Hepatocyte (in vitro differentiated cells): Measurements from ENCODE around the gene HOXB3. TPM values are rescaled to one million over a fixed set of nuclear protein-coding genes. Genes with fewer than 3 reads are reported as not detected.
A peak's percentile ranks its signal among the peaks of the same experiment; 100 is the strongest.

Source experiments
- DNase-seq: peaks from one replicate; pipeline ENCODE4 v3.0.0-alpha.2; 2016; ENCODE audit warnings: low spot score
- H2AFZ ChIP-seq: fragments of 200-600 bp; sonication (generic); 2 replicates; pipeline ENCODE4 v1.6.0; 2016; ENCODE audit warnings: antibody characterized with exemption, mild to moderate bottlenecking
- H3K27ac ChIP-seq: fragments of 200-600 bp; sonication (generic); 2 replicates; pipeline ENCODE4 v1.5.1; 2016; ENCODE audit warnings: mild to moderate bottlenecking
- H3K27me3 ChIP-seq: fragments of 200-600 bp; sonication (generic); 2 replicates; pipeline ENCODE4 v1.6.1; 2016
- H3K36me3 ChIP-seq: fragments of 200-600 bp; sonication (generic); replicated peaks from 2 replicates; pipeline ENCODE4 v1.5.1; 2016; ENCODE audit warnings: low read depth; ENCODE audit not compliant: insufficient read depth
- H3K4me1 ChIP-seq: fragments of 200-600 bp; sonication (generic); 2 replicates; pipeline ENCODE4 v1.5.1; 2016; ENCODE audit warnings: mild to moderate bottlenecking, moderate library complexity; ENCODE audit not compliant: insufficient read depth
- H3K4me2 ChIP-seq: fragments of 200-600 bp; sonication (generic); 2 replicates; pipeline ENCODE4 v1.6.0; 2016
- H3K4me3 ChIP-seq: fragments of 200-600 bp; sonication (generic); 2 replicates; pipeline ENCODE4 v1.5.1; 2016; ENCODE audit warnings: mild to moderate bottlenecking
- H3K79me2 ChIP-seq: fragments of 200-600 bp; sonication (generic); 2 replicates; pipeline ENCODE4 v1.6.0; 2017; ENCODE audit warnings: mild to moderate bottlenecking
- H3K9me2 ChIP-seq: fragments of 200-600 bp; sonication (generic); replicated peaks from 2 replicates; pipeline ENCODE4 v1.6.0; 2017; ENCODE audit warnings: mild to moderate bottlenecking; ENCODE audit not compliant: insufficient read depth
- H3K9me3 ChIP-seq: fragments of 200-600 bp; sonication (generic); 2 replicates; pipeline ENCODE4 v1.5.1; 2016; ENCODE audit warnings: low read depth, mild to moderate bottlenecking
- H4K20me1 ChIP-seq: fragments of 200-600 bp; sonication (generic); 2 replicates; pipeline ENCODE4 v1.6.0; 2016; ENCODE audit warnings: mild to moderate bottlenecking; ENCODE audit not compliant: insufficient read depth, poor library complexity, severe bottlenecking
- EZH2 ChIP-seq: fragments of 200-600 bp; sonication (generic); IDR thresholded peaks from 2 replicates; pipeline ENCODE4 v1.6.1; 2016; ENCODE audit warnings: antibody characterized with exemption, mild to moderate bottlenecking, borderline replicate concordance
- EZH2phosphoT487 ChIP-seq: fragments of 200-600 bp; sonication (generic); IDR thresholded peaks from one replicate; pipeline ENCODE4 v1.6.1; 2018; ENCODE audit warnings: antibody characterized with exemption, mild to moderate bottlenecking, low read depth, moderate library complexity; ENCODE audit not compliant: unreplicated experiment, severe bottlenecking
- WGBS: methylation state at CpG from one replicate; pipeline ENCODE4 v1.1.6; 2016; ENCODE audit warnings: low lambda C conversion rate; ENCODE audit errors: missing lambda C conversion rate; 5-methylcytosine and 5-hydroxymethylcytosine counted together
- polyA plus RNA-seq: library from polyadenylated mRNA; unstranded; fragments of >200 nt; fragmentation: Nextera tagmentation; extraction: Ambion mirVana; gene quantifications from 2 replicates; pipeline ENCODE4 v1.2.1, GENCODE V29; 2016
- total RNA-seq: library from RNA; depleted of rRNA; stranded (reverse); fragments of >200 nt; gene quantifications from 2 replicates; pipeline ENCODE4 v1.2.3, GENCODE V29; 2014
- TF ChIP-seq, protein P1 (sequence below): fragments of 200-600 bp; sonication (generic); IDR thresholded peaks from 2 replicates; pipeline ENCODE4 v1.5.1; 2016; ENCODE audit warnings: antibody characterized with exemption, mild to moderate bottlenecking; ENCODE audit not compliant: poor library complexity

The HOXB3 gene
- total and polyA plus RNA-seq, 2 experiments from 2014 or later, result 1.8 to 5.9 TPM

DNA sequence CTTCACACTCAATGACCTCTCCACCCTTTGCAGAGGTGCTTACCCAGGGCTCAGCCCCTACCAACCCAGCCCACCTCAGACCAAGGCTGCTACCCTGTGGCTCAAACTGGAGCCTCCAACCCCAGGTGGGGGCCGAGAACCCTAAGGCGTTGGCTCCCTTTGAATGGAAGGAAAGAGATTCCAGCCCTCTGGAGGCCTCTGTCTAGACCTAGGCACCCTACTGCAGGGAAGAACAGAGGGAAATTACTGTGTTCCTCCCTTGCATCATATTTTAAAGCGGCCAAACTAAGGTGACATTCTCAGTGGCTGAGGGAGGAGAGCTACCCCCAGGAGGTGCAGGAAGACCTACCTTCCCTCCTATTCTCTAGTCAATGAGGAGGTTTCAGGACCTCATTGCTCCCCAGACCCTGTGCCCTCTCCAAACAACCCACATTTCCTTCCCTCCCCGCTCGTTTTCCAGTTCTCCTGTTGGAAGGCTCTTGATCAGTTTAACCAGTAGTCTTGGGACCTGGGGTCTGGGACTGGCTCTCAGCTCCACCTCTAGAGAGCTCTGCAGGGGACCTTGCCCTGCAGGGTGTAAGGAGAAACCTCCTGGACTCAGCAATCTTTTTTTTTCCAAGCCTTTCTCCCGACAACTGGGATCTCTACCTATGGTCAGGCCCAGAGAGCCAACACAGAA is 30.6 kb upstream of the HOXB3 start:
- Histone ChIP-seq H3K4me1 (peaks cover 15% of the 10 kb centered on the region), H3K9me3 (no peaks in the 10 kb centered on the region), H3K9me2 (no peaks in the 10 kb centered on the region), H3K4me2 (peak overlapping the region; percentile 74), H2AFZ (no peak overlapping the region), H4K20me1 (no peaks in the 10 kb centered on the region), H3K27ac (no peak overlapping the region), H3K79me2 (no peaks in the 10 kb centered on the region), H3K36me3 (no peaks in the 10 kb centered on the region), H3K4me3 (no peak overlapping the region), H3K27me3 (peaks cover 96% of the 10 kb centered on the region)
- DNase-seq, result no peak
- WGBS, result 34% methylated on average over 6 of the region's 6 CpGs
- TF ChIP-seq EZH2phosphoT487 (no peak), EZH2 (no peak)
- TF ChIP-seq, protein P1, sequence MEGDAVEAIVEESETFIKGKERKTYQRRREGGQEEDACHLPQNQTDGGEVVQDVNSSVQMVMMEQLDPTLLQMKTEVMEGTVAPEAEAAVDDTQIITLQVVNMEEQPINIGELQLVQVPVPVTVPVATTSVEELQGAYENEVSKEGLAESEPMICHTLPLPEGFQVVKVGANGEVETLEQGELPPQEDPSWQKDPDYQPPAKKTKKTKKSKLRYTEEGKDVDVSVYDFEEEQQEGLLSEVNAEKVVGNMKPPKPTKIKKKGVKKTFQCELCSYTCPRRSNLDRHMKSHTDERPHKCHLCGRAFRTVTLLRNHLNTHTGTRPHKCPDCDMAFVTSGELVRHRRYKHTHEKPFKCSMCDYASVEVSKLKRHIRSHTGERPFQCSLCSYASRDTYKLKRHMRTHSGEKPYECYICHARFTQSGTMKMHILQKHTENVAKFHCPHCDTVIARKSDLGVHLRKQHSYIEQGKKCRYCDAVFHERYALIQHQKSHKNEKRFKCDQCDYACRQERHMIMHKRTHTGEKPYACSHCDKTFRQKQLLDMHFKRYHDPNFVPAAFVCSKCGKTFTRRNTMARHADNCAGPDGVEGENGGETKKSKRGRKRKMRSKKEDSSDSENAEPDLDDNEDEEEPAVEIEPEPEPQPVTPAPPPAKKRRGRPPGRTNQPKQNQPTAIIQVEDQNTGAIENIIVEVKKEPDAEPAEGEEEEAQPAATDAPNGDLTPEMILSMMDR, result no peak

DNA sequence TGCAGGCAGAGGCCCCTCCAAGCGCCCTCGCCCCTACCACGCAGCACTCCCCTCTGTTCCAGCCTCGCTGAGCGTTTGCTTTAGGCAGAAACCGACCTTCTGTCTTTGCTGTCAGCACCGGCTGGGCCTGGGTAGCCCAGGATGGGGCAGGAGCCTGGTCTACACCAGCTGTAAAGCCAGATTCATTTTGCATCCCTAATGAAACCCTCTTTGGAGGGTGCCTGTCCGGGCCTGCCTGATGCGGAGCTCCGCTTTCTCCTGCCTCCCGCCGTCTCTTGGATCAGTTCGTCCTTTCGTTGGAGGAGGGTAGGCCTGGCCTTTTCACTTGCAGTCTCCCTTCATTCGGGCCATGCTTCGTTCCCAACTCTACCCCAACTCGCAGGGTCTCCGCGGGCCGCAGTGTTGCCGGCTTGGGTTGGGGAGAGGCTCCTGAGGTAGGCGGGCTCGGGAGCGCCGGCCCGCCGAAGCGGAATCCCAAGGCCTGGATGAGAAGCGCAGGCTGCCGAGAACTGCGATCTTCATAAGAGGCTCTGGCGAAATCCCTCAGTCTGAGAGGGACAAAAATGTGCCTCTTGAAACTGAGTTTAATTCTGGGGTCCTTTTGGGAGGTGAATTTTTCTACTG is 29.9 kb upstream of the HOXB3 start:
- DNase-seq, result no peak
- no peak overlapping the region for H3K4me3 ChIP-seq
- H3K27ac ChIP-seq, result no peak overlapping the region
- peak; percentile 81 for TF ChIP-seq EZH2
- TF ChIP-seq, protein P1, result no peak
- no peak for TF ChIP-seq EZH2phosphoT487
- no peaks in the 10 kb centered on the region for H3K79me2 ChIP-seq
- H4K20me1 ChIP-seq, result no peaks in the 10 kb centered on the region
- H3K9me2 ChIP-seq, result no peaks in the 10 kb centered on the region
- H3K4me2 ChIP-seq, result peak overlapping the region; percentile 74
- H3K9me3 ChIP-seq, result no peaks in the 10 kb centered on the region
- no peak overlapping the region for H2AFZ ChIP-seq
- H3K27me3 ChIP-seq, result peaks cover 96% of the 10 kb centered on the region
- 16% methylated on average over 32 of the region's 32 CpGs for WGBS
- H3K4me1 ChIP-seq, result peaks cover 9% of the 10 kb centered on the region
- H3K36me3 ChIP-seq, result no peaks in the 10 kb centered on the region

DNA sequence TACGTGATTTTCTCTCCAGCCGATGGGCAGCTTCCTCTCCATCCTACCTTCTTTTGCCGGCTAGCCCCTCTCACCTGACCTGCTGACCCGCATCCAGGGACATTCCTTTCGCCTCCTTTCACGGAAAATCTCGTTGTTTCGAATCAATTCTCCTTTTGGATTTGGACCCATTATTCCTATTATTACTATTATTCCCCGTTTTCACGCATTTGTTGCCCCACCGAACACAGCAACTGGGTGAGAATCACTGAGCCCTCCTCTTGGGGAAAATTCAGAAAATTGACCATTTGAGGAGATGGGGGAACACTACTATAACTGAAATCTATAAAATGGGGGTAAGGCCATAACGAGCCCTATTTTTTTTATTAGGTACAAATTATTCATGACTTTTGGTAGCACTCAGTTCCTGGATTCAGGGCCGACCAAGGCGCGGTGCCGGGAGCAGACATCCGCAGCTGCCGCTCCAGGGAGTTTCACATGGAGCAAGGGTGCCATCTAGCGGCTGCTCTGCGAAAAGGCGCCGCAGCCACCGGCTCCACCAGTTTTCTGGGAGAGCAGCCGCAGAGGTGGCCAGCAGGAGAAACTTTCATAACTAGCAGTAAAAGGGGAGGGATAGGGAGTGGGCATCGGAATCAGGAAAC is 28.3 kb upstream of the HOXB3 start:
- peaks cover 96% of the 10 kb centered on the region for H3K27me3 ChIP-seq

More for the DNA sequence above, 28.3 kb upstream of the HOXB3 start:
- Histone ChIP-seq H3K4me3 (no peak overlapping the region), H3K9me2 (no peaks in the 10 kb centered on the region), H3K4me1 (peaks cover 6% of the 10 kb centered on the region), H3K36me3 (no peaks in the 10 kb centered on the region), H4K20me1 (no peaks in the 10 kb centered on the region), H2AFZ (no peak overlapping the region), H3K27ac (no peak overlapping the region), H3K79me2 (no peaks in the 10 kb centered on the region), H3K9me3 (no peaks in the 10 kb centered on the region), H3K4me2 (peak overlapping the region; percentile 74)
- peak; percentile 94 for DNase-seq
- peak; percentile 85 for TF ChIP-seq EZH2
- TF ChIP-seq, protein P1, result peak; percentile 99
- TF ChIP-seq EZH2phosphoT487, result peak; percentile 85
- WGBS, result 7% methylated on average over 25 of the region's 25 CpGs
